GM20000 (cell line): ENCODE results near the gene CYP20A1.
"Not testable (repeated sequence)": the region's sequence is repeated elsewhere in the genome, so short reads cannot be mapped to it uniquely, and the experiment has no call there.

Source experiments
- DNase-seq: peaks from one replicate; pipeline ENCODE4 v3.0.0; 2012; ENCODE audit warnings: low spot score
- CTCF ChIP-seq: IDR thresholded peaks from 2 replicates; pipeline ENCODE4 v1.5.1; 2012; ENCODE audit warnings: mild to moderate bottlenecking, control low read depth; ENCODE audit errors: extremely low read depth, missing control alignments

The CYP20A1 gene

DNA sequence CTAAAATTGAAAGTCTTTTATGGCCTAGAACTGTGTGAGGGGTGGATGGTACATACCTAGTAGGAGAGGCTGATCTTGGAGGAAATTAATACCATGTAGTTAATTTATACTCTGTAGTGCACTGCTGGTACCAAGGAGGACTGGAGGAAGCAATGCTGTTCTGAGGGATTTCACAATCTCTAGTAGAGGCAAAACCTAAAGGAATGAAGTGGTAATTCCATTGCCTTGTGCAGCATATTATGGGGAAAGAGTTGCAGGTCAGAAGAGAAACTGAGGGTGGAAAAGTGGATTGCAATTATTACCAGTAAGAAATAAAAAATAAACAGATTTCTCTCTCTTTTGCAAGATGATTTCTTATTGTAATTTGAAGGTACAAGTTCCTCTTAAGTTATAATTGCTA is 91.6 kb downstream of the CYP20A1 start:
- no peak for TF ChIP-seq CTCF
- DNase-seq: no peak

- TF ChIP-seq CTCF: no peak
- DNase-seq: no peak
These were observed 99.5 kb downstream of the CYP20A1 start for GRCh38 chr2:203338322-203338721.

DNA sequence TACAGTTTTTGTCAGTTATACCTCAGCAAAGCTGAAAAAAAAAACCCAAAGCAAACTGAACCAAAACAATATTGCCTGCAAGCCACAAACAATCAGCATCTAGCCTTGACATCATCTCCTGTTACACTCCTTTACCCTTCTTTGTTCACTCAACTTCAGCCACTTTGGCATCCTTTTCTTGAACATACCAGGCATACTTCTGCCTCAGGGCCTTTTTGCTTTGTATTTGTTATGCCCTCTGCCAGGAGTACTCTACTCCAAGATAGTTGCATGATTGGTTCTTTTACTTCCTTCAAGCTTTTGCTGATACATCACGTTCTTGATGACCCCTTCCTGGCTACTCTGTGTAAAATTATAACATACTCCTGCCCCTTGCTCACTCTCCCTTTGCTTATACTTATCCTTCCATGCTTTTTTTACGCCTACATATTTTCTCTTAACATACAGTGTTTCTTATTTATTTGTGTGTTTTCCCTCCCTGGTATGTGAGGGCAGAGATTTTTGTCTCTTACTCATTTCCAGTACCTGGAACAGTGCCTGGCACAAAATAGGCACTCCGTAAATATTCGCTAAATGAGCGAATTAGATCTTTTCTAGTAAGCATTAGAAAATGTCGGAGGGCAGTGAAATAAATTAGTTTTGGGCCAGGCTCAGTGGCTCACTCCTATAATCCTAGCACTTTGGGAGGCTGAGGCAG is 102.1 kb downstream of the CYP20A1 start:
- no peak for TF ChIP-seq CTCF
- DNase-seq: no peak

DNA sequence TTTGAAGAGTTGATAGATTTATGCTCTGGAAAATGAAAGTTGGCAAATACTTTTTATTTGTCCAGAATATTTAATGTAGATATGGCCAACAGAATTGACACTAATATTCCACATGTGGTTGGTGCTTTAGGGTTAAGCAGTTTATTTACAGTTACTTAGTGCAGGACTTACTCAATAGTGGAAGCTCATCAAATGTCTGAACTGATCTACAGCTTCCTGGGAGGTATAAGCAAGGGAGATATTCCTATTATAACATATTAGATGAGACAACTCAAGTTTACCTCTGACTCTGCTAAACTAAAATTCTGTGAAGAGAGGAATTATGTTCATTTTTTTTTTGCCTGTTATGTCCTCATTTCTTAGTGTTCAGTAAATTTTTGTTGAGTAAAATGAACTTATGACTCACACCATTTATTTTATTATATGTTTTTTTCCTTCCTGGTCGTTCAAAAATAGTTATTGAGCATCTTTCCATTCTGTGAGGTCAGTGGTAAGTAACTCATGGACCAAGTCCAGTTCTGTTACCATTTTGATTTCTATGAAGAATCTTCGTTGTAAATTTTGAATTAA is 103.0 kb downstream of the CYP20A1 start:
- TF ChIP-seq CTCF: no peak
- DNase-seq: no peak

DNA sequence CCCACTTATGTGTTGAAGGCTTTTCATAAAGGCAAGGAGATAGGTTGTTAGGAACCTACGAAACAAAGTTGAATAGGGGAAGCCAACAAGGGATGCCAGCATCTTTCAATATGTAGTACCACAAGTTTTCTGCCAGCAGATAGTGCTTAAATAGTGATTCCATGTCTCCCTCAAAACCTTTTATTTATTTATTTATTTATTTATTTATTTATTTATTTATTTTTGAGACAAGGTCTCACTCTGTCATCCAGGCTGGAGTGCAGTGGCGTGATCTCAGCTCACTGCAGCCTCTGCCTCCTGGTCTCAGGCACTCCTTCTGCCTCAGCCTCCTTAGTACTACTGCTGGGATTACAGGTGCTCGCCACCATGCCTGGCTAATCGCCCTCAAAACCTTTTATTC is 103.6 kb downstream of the CYP20A1 start:
- DNase-seq: not testable (repeated sequence)

DNA sequence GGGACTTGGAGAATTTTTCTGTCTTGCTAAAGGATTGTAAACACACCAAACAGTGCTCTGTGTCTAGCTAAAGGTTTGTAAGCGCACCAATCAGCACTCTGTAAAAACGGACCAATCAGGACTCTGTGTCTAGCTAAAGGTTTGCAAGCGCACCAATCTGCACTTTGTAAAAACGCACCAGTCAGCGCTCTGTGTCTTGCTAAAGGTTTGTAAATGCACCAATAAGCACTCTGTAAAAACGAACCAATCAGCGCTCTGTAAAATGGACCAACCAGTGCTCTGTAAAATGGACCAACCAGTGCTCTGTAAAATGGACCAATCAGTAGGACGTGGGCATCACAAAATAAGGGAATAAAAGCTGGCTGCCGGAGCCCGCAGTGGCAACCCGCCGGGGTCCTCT is 105.8 kb downstream of the CYP20A1 start:
- TF ChIP-seq CTCF: no peak

GRCh38 chr2:203346612-203347011 is 107.8 kb downstream of the CYP20A1 start:
- TF ChIP-seq CTCF: no peak
- DNase-seq: no peak

More for the DNA sequence above, 105.8 kb downstream of the CYP20A1 start:
- DNase-seq: no peak

GRCh38 chr2:203347375-203347774 is 108.6 kb downstream of the CYP20A1 start:
- DNase-seq: no peak
- no peak for TF ChIP-seq CTCF
